HCT116 (cell line): ENCODE data around the gene AOC2.

Experiments used
- CTCF ChIP-seq, 3 experiments: fragments of 200-600 bp in 1 of 3; sonication (generic) in 1 of 3; IDR thresholded peaks in 2 of 3; conservative IDR thresholded peaks in 1 of 3; 2 replicates each; pipeline ENCODE4 v1.5.1; 2012 to 2017; ENCODE audit warnings: low read depth in 2 of 3, low read length in 2 of 3, antibody characterized with exemption in 1 of 3, borderline replicate concordance in 1 of 3, control low read depth in 1 of 3, mild to moderate bottlenecking in 1 of 3, mixed read lengths in 1 of 3, mixed run types in 1 of 3, moderate library complexity in 1 of 3; ENCODE audit not compliant: insufficient read depth in 1 of 3
- EZH2 ChIP-seq: fragments of 200-600 bp; sonication (generic); IDR thresholded peaks from 2 replicates; pipeline ENCODE4 v1.6.1; 2017; ENCODE audit warnings: antibody characterized with exemption, mixed run types
- POLR2A ChIP-seq: IDR thresholded peaks from 2 replicates; pipeline ENCODE4 v1.7.0; 2011; ENCODE audit warnings: borderline replicate concordance; ENCODE audit not compliant: insufficient read depth, insufficient read length; ENCODE audit errors: extremely low read depth
- POLR2AphosphoS5 ChIP-seq: IDR thresholded peaks from 2 replicates; pipeline ENCODE4 v1.6.1; 2011; ENCODE audit warnings: mild to moderate bottlenecking, low read depth, low read length, moderate library complexity
- RAD21 ChIP-seq: IDR thresholded peaks from 2 replicates; pipeline ENCODE4 v1.6.1; 2012; ENCODE audit warnings: low read depth, mild to moderate bottlenecking
- SRF ChIP-seq: IDR thresholded peaks from 2 replicates; pipeline ENCODE4 v1.6.1; 2012; ENCODE audit warnings: low read depth

GRCh38 chr17:42871647-42872046, 27.3 kb downstream of the AOC2 start:
- TF ChIP-seq POLR2AphosphoS5 (no peak), RAD21 (no peak), CTCF (IDR thresholded peaks at IDR 0.05 in 2 of 3, conservative IDR thresholded peaks at IDR 0.05 in 1 of 3; ENCODE audit: borderline replicate concordance in 1 of 3, insufficient read depth in 1 of 3, low read depth in 2 of 3, low read length in 2 of 3) (no peak), POLR2A (no peak), SRF (no peak), EZH2 (no peak)
